ENCODE results near the gene TEP1. TPM values are rescaled to one million over a fixed set of nuclear protein-coding genes. Genes with fewer than 3 reads are reported as not detected.

The TEP1 gene
- total RNA-seq, 1 donor from 2014 or later: 9.7 TPM

DNA sequence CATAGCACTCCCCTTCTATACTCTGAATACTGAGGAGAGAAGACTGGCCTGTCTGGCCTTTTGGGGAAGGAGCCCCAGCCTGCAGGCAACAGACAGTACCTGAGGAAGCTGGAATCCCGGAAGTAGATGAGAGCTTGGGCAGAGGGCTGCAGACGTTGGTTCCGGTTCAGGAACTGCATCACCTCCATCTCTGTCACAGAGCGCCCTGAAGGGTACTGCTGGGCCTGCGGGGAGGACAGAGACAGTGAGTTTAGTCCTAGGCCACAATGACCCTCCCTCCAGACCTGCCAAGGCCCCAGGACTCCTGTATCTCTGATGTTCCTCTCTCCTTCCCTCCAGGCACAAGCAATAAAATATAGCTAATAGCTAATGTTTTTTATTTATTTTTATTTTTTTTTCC lies 28.4 kb downstream of the TEP1 start:
- no peak overlapping the region for H3K27ac ChIP-seq (replicated peaks)
- H3K27me3 ChIP-seq (ENCODE audit: low read depth): no peaks in the 10 kb centered on the region
- no peak for DNase-seq
- TF ChIP-seq, protein P1, sequence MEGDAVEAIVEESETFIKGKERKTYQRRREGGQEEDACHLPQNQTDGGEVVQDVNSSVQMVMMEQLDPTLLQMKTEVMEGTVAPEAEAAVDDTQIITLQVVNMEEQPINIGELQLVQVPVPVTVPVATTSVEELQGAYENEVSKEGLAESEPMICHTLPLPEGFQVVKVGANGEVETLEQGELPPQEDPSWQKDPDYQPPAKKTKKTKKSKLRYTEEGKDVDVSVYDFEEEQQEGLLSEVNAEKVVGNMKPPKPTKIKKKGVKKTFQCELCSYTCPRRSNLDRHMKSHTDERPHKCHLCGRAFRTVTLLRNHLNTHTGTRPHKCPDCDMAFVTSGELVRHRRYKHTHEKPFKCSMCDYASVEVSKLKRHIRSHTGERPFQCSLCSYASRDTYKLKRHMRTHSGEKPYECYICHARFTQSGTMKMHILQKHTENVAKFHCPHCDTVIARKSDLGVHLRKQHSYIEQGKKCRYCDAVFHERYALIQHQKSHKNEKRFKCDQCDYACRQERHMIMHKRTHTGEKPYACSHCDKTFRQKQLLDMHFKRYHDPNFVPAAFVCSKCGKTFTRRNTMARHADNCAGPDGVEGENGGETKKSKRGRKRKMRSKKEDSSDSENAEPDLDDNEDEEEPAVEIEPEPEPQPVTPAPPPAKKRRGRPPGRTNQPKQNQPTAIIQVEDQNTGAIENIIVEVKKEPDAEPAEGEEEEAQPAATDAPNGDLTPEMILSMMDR (IDR thresholded peaks at IDR 0.05; ENCODE audit: borderline replicate concordance): no peak
- H3K36me3 ChIP-seq: peaks cover 95% of the 10 kb centered on the region
- no peaks in the 10 kb centered on the region for H3K4me1 ChIP-seq
- H3K9me3 ChIP-seq (replicated peaks): no peaks in the 10 kb centered on the region
- intact Hi-C loops (cut with micrococcal nuclease): no loop called here
- H3K4me3 ChIP-seq: no peak overlapping the region

DNA sequence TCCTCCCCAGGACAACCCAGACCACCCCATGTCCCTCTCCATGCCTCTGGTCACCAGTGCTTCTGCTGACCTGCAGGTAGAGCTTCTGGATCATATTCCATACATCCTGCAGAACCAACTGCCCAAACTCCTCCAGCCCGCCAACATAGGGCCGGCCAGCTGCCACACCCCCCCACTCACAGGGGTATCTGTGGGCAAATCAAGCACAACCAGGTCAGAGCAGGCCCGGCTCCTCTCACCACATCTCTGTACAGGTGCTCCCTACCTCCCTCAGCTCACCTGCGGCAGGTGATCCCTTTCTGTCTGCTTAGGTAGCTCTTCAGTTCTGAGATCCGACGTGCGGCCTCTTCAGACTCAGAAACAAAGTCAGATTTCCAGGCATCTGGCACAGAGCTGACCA lies 29.0 kb downstream of the TEP1 start:
- Histone ChIP-seq H3K4me3 (no peak overlapping the region), H3K27ac (replicated peaks) (no peak overlapping the region), H3K4me1 (no peaks in the 10 kb centered on the region), H3K9me3 (replicated peaks) (no peaks in the 10 kb centered on the region), H3K27me3 (ENCODE audit: low read depth) (no peaks in the 10 kb centered on the region), H3K36me3 (peaks cover 95% of the 10 kb centered on the region)
- TF ChIP-seq, protein P1 (IDR thresholded peaks at IDR 0.05; ENCODE audit: borderline replicate concordance): no peak
- DNase-seq: no peak
- intact Hi-C loops (cut with micrococcal nuclease): no loop called here

DNA sequence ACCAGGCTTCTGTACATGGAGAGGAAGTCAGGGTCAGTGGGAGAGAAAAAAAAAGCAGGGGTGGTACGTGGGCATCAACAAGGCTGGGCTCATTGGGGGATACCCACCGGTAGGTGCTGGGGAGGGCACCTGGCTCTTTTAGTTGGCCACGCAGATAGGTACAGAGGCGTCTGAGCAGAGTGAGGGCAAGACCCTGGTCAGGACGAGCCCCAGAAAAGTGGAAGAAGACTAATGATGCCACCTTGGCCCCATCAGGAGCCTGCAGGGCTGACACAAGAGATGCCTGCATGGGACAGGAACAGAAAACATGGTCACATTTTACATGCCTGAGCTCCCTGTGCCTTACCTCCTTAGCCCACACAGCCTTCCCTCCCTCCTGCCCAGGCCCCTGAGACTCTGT lies 29.7 kb downstream of the TEP1 start:
- no peaks in the 10 kb centered on the region for H3K27me3 ChIP-seq (ENCODE audit: low read depth)
- intact Hi-C loops (cut with micrococcal nuclease): no loop called here
- no peak for DNase-seq
- H3K9me3 ChIP-seq (replicated peaks): no peaks in the 10 kb centered on the region
- H3K4me1 ChIP-seq: no peaks in the 10 kb centered on the region
- H3K4me3 ChIP-seq: no peak overlapping the region
- H3K27ac ChIP-seq (replicated peaks): no peak overlapping the region
- TF ChIP-seq, protein P1 (IDR thresholded peaks at IDR 0.05; ENCODE audit: borderline replicate concordance): no peak
- peaks cover 95% of the 10 kb centered on the region for H3K36me3 ChIP-seq

DNA sequence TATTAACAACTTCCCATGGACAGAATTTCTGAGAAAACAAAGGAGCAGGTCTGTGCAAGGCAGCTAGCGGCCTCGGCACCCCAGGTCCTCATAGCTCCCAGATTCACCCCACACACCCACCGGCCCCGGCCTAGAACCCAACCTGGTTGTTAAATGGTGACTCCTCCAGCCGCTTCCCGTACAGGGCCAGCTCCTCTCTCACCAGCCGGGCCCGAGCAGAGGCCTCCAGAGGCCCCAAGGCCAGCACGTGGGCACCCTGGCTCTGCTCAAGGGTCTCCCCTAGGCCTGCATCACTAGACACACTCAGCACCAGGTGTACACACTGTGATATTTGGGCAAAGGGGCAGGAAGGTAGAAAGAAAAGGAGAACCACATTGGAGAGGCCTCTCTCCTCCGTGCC lies 30.3 kb downstream of the TEP1 start:
- Histone ChIP-seq H3K4me1 (no peaks in the 10 kb centered on the region), H3K27me3 (ENCODE audit: low read depth) (no peaks in the 10 kb centered on the region), H3K9me3 (replicated peaks) (no peaks in the 10 kb centered on the region), H3K4me3 (no peak overlapping the region), H3K27ac (replicated peaks) (no peak overlapping the region), H3K36me3 (peaks cover 95% of the 10 kb centered on the region)
- intact Hi-C loops (cut with micrococcal nuclease): no loop called here
- DNase-seq: no peak
- TF ChIP-seq, protein P1 (IDR thresholded peaks at IDR 0.05; ENCODE audit: borderline replicate concordance): no peak

DNA sequence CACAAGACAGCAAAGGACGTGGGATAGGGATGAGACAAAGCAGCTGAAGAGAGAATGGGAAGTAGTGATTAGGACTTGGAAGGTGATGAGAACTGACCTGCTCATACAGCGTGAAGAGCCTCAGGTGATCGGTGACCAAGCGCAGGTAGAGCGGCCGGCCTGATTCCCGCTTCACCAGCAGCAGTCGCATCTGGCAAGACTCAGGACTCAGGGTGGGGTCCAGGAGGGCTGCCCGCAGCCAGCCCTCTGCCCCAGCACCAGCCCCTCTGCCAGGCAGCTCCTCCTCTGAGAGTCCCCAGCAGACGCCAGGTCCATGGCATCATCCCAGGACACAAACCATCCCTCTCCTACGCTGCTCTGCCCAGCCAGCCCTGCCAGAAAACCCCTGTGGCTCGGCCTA lies 30.8 kb downstream of the TEP1 start:
- TF ChIP-seq, protein P1 (IDR thresholded peaks at IDR 0.05; ENCODE audit: borderline replicate concordance): no peak
- intact Hi-C loops (cut with micrococcal nuclease): no loop called here
- Histone ChIP-seq H3K36me3 (peaks cover 95% of the 10 kb centered on the region), H3K27ac (replicated peaks) (no peak overlapping the region), H3K9me3 (replicated peaks) (no peaks in the 10 kb centered on the region), H3K4me1 (no peaks in the 10 kb centered on the region), H3K27me3 (ENCODE audit: low read depth) (no peaks in the 10 kb centered on the region), H3K4me3 (no peak overlapping the region)
- DNase-seq: no peak

DNA sequence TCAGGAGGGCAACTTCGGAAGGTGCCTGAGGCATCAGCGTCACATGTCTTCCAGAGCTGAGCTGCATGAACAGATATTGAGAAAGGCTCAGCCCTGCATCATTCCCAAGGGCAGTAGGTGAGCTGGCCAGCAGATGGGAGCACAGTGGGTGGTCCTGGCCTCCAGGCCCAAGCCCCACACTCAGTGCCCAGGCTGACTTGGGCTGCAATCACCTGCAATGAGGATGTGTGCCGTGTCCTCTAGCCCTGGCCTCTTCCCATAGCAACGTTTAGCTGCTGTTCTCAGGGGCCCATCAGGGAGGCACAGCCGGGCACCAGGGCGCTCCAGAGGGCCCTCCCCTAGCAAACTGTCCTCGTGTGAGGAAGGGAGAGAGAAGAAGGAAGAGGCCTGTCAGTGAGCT lies 32.0 kb downstream of the TEP1 start:
- no peaks in the 10 kb centered on the region for H3K27me3 ChIP-seq (ENCODE audit: low read depth)
- H3K9me3 ChIP-seq (replicated peaks): no peaks in the 10 kb centered on the region
- no peak for DNase-seq
- H3K4me3 ChIP-seq: no peak overlapping the region
- no peaks in the 10 kb centered on the region for H3K4me1 ChIP-seq
- peaks cover 99% of the 10 kb centered on the region for H3K36me3 ChIP-seq
- H3K27ac ChIP-seq (replicated peaks): no peak overlapping the region
- TF ChIP-seq, protein P1 (IDR thresholded peaks at IDR 0.05; ENCODE audit: borderline replicate concordance): no peak
- intact Hi-C loops (cut with micrococcal nuclease): no loop called here
